NCI-H1048 (cell line): ENCODE measurements around the gene VIM.
A peak's percentile ranks its signal among the peaks of the same experiment; 100 is the strongest.

Experiments used
- DNase-seq: peaks from one replicate; lab custom pipeline; 2025; lab: John Stamatoyannopoulos, UW

VIM gene

GRCh38 chr10:17209881-17210280 lies 18.2 kb upstream of the VIM start:
- no peak for DNase-seq

- no peak for DNase-seq
Measured at GRCh38 chr10:17210361-17210760, 17.7 kb upstream of the VIM start.

GRCh38 chr10:17212802-17213221 lies 15.2 kb upstream of the VIM start:
- no peak for DNase-seq

GRCh38 chr10:17213646-17214349 lies 14.2 kb upstream of the VIM start:
- DNase-seq = no peak

DNA sequence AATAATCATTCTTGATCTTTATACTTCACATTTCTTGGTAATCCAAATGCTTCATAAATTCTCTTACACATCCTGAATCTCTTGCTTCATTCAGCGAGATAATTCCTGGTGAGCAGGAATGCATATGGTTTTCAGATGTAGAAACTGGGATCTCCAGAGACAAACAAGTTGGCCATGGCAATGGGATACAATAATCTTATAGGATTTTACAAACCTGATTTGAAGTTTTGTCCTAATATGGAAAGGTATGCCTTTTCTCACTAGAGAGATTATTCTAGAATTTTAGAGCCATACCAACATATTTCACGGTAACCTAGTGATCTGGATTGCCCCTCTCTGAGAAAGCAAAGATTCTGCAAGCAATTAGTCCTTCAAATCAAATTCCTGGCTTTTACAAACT lies 13.5 kb upstream of the VIM start:
- DNase-seq = no peak

GRCh38 chr10:17214971-17215781 lies 12.9 kb upstream of the VIM start:
- no peak for DNase-seq

- no peak for DNase-seq
Measured at GRCh38 chr10:17215782-17216122, 12.3 kb upstream of the VIM start.

- DNase-seq = no peak
Measured at GRCh38 chr10:17216217-17216900, 11.7 kb upstream of the VIM start.

DNA sequence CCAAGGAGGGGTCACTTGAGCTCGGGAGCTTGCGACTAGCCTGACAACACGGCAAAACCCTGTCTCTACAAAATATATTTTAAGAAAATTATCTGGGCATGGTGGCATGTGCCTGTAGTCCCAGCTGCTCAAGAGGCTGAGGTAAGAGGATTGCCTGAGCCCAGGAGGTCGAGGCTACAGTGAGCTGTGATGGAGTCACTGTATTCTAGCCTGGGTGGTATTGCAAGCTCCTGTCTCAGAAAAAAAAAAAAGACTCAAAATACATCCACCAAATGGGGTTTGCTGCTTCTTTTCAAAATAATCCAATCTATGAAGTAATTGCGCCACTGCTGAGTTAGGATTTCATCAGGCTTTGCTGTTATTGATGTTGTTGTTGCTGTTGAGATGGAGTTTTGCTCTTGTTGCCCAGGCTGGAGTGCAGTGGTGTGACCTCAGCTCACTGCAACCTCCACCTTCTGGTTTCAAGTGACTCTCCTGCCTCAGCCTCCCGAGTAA lies 11.1 kb upstream of the VIM start:
- DNase-seq = no peak

- DNase-seq = no peak
Measured at GRCh38 chr10:17217631-17218232, 10.3 kb upstream of the VIM start.

DNA sequence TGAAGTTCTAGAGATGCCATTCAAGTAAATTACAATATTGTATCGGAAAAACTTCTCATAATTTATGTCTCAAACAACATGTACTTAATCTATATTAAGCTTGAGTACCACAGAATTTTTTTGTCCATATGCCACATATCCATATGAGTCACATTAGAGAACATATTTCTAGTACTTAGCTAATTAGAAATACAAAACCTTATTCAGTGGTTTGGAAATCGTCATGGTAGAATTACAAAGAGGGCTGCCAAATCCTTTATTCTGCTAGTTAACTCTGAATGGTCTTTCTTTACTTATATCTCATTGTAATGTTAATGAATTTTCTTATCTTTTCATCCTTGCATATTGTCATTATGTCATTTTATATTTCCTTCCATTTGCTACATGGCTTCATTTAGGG lies 9.0 kb upstream of the VIM start:
- no peak for DNase-seq

GRCh38 chr10:17220652-17221100 lies 7.4 kb upstream of the VIM start:
- no peak for DNase-seq

DNA sequence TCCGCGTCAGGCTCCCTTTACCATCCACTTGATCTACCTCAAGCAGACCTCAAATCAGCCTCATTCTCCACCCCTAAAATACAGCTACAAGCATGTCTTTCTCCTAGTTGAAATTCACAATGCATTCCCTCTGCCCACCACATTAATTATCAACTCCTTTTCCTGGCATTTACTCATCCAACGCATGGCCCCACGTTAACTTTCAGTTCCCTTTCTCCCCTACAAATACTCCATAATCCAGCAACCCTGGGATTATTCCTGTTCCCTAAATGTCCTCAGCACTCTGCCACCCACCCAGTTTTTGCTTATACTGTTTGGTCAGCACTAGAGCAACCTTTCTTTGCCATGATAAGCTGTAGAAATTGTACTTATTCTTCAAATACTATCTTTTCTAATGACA lies 5.7 kb upstream of the VIM start:
- no peak for DNase-seq

- DNase-seq = no peak
Measured at GRCh38 chr10:17225808-17226207, 2.2 kb upstream of the VIM start.

DNA sequence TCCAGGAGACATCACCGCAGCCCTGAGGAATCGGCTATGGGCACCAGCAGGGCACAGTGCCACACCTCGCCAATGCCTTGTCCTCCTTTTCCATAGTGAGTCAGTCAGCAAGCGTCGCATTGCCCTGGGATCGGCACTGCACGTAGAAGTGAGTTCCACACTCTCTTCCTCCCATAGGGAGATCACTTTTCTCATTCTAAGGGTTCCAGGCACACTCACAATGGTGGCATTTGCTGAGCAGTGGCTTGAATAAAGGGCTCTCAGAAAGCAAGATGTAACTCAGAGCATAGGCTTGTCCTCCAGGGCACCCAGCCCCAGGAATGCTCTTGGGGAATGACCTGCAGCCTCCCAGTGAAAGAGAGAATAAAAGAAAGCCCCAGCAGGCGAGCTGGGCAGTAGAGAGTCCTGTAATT lies 1.1 kb upstream of the VIM start:
- DNase-seq = no peak

DNA sequence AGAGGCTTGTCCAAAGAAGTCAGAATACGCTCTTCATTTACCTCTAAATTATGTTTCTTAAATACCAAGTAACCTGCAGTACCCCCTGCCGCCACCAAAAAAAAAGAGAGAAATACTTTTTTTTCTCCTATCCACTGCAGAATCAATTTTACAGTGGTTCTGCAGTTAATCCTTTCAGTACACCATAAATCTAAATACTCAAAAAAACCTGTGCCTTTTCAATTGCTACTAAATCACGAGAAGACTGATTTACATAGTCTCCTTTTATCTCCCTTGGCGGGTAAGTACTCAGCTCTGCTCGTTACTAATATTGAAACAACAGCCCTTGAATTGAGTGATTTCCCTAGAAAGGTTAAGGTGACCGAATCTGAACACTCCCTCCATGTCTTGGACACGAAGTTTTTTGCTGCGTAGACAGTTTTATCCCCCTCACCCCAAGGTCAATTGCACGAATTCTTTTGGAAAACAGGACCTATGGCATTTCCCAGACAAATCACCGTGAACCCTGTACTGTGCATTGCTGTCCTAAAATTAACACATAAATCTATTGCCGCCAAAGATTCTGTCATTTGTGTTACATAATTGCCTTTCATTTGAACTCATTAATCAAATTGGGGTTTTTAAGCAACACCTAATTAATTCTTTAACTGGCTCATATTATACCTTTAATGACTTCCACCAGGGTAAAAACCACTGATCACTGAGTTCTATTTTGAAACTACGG lies 512 bp upstream of the VIM start:
- DNase-seq = no peak

DNA sequence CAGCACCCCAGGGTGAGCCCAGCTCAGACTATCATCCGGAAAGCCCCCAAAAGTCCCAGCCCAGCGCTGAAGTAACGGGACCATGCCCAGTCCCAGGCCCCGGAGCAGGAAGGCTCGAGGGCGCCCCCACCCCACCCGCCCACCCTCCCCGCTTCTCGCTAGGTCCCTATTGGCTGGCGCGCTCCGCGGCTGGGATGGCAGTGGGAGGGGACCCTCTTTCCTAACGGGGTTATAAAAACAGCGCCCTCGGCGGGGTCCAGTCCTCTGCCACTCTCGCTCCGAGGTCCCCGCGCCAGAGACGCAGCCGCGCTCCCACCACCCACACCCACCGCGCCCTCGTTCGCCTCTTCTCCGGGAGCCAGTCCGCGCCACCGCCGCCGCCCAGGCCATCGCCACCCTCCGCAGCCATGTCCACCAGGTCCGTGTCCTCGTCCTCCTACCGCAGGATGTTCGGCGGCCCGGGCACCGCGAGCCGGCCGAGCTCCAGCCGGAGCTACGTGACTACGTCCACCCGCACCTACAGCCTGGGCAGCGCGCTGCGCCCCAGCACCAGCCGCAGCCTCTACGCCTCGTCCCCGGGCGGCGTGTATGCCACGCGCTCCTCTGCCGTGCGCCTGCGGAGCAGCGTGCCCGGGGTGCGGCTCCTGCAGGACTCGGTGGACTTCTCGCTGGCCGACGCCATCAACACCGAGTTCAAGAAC lies 1.1 kb downstream of the VIM start:
- peak; percentile 14 for DNase-seq

DNA sequence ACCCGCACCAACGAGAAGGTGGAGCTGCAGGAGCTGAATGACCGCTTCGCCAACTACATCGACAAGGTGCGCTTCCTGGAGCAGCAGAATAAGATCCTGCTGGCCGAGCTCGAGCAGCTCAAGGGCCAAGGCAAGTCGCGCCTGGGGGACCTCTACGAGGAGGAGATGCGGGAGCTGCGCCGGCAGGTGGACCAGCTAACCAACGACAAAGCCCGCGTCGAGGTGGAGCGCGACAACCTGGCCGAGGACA lies 1.6 kb downstream of the VIM start:
- DNase-seq = no peak

GRCh38 chr10:17229967-17230682 lies 2.1 kb downstream of the VIM start:
- DNase-seq = peak; percentile 79

- DNase-seq = no peak
Measured at GRCh38 chr10:17231788-17232187, 3.7 kb downstream of the VIM start.
